ENCODE measurements around the gene GNAO1.

- TF ChIP-seq REST (IDR thresholded peaks at IDR 0.05; ENCODE audit: borderline replicate concordance), result no peak
- TF ChIP-seq, protein P1, sequence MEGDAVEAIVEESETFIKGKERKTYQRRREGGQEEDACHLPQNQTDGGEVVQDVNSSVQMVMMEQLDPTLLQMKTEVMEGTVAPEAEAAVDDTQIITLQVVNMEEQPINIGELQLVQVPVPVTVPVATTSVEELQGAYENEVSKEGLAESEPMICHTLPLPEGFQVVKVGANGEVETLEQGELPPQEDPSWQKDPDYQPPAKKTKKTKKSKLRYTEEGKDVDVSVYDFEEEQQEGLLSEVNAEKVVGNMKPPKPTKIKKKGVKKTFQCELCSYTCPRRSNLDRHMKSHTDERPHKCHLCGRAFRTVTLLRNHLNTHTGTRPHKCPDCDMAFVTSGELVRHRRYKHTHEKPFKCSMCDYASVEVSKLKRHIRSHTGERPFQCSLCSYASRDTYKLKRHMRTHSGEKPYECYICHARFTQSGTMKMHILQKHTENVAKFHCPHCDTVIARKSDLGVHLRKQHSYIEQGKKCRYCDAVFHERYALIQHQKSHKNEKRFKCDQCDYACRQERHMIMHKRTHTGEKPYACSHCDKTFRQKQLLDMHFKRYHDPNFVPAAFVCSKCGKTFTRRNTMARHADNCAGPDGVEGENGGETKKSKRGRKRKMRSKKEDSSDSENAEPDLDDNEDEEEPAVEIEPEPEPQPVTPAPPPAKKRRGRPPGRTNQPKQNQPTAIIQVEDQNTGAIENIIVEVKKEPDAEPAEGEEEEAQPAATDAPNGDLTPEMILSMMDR (IDR thresholded peaks at IDR 0.05; ENCODE audit: poor library complexity, severe bottlenecking), result no peak
- TF ChIP-seq RAD21 (conservative IDR thresholded peaks at IDR 0.05), result no peak
- TF ChIP-seq EP300 (conservative IDR thresholded peaks at IDR 0.05; ENCODE audit: poor library complexity, severe bottlenecking), result no peak
- TF ChIP-seq EZH2 (IDR thresholded peaks at IDR 0.05; ENCODE audit: borderline replicate concordance, insufficient read depth, low read length, poor library complexity, severe bottlenecking), result no peak
- no peak for TF ChIP-seq POLR2AphosphoS5 (IDR thresholded peaks at IDR 0.05)
- TF ChIP-seq SMC3 (conservative IDR thresholded peaks at IDR 0.05; ENCODE audit: poor library complexity), result no peak
- no peak for TF ChIP-seq MXI1 (conservative IDR thresholded peaks at IDR 0.05; ENCODE audit: poor library complexity, severe bottlenecking)
These were observed 127.5 kb downstream of the GNAO1 start for GRCh38 chr16:56318827-56319140.
